Measurements from ENCODE around the gene HOATZ. TPM values are rescaled to one million over a fixed set of nuclear protein-coding genes. Genes with fewer than 3 reads are reported as not detected.

The HOATZ gene
- polyA plus RNA-seq, 1 donor from 2014 or later: not detected

- Mint-ChIP-seq H3K4me1 (peaks cover 0 to 5% (median 0%) of the 10 kb centered on the region in 3 donors), H3K9me3 (no peaks in the 10 kb centered on the region), H3K4me3 (no peak overlapping the region), H3K27ac (no peak overlapping the region), H3K36me3 (peaks cover 2% of the 10 kb centered on the region), H3K27me3 (peaks cover 5% of the 10 kb centered on the region)
Observed at GRCh38 chr11:111572581-111572980, 58.0 kb downstream of the HOATZ start.

DNA sequence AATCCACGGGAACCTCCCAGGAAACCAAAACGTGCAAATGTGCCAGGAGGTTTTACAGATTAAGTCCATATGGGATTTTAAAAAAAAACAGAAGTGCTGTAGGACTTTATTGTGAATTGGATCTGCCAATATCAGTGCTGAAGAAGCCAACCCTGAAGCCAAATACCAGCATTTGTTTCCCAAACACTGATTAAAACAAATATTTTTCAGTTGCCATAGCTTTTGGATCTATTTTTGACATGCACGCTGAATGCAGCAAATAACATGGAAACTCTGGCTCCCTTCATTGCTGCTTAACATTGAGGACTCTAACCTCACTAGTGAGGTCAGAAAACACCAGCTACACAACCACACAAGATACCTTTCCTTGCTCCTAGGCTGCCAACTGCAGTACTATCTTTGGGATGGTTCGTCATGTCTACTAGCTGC, 59.3 kb downstream of the HOATZ start:
- peaks cover 5% of the 10 kb centered on the region for H3K27me3 Mint-ChIP-seq
- H3K4me3 Mint-ChIP-seq: no peak overlapping the region
- peaks cover 2% of the 10 kb centered on the region for H3K36me3 Mint-ChIP-seq
- H3K27ac Mint-ChIP-seq: no peak overlapping the region
- no peaks in the 10 kb centered on the region for H3K9me3 Mint-ChIP-seq
- H3K4me1 Mint-ChIP-seq: peaks cover 0 to 5% (median 0%) of the 10 kb centered on the region in 3 donors

GRCh38 chr11:111574373-111575225, 60.0 kb downstream of the HOATZ start:
- Mint-ChIP-seq H3K9me3 (no peaks in the 10 kb centered on the region), H3K4me3 (peak overlapping the region in 3 of 4 donors; percentile 11 to 83 (median 77)), H3K27ac (no peak overlapping the region), H3K36me3 (peaks cover 2% of the 10 kb centered on the region), H3K4me1 (peaks cover 0 to 5% (median 0%) of the 10 kb centered on the region in 3 donors), H3K27me3 (peaks cover 5% of the 10 kb centered on the region)

GRCh38 chr11:111575740-111576139, 61.2 kb downstream of the HOATZ start:
- no peak overlapping the region for H3K4me3 Mint-ChIP-seq
- no peak overlapping the region for H3K27ac Mint-ChIP-seq
- H3K36me3 Mint-ChIP-seq: peaks cover 2% of the 10 kb centered on the region
- no peaks in the 10 kb centered on the region for H3K9me3 Mint-ChIP-seq
- H3K4me1 Mint-ChIP-seq: peaks cover 0 to 5% (median 0%) of the 10 kb centered on the region in 3 donors
- H3K27me3 Mint-ChIP-seq: peaks cover 4% of the 10 kb centered on the region

DNA sequence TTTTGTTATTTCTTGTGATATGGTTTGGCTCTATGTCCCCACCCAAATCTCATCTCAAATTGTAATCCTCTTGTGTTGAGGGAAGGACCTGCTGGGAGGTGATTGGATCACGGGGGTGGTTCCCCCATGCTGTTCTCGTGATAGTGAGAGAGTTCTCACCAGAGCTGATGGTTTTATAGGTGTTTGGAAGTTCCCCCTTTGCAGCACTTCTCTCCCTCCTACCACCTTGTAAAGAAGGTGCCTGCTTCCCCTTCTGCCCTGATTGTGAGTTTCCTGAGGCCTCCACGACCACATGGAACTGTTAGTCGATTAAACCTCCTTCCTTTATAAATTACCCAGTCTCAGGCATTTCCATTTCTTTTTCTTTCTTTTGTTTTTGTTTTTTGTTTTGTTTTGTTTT, 63.2 kb downstream of the HOATZ start:
- H3K27ac Mint-ChIP-seq: peak overlapping the region in 1 of 3 donors; percentile 39

DNA sequence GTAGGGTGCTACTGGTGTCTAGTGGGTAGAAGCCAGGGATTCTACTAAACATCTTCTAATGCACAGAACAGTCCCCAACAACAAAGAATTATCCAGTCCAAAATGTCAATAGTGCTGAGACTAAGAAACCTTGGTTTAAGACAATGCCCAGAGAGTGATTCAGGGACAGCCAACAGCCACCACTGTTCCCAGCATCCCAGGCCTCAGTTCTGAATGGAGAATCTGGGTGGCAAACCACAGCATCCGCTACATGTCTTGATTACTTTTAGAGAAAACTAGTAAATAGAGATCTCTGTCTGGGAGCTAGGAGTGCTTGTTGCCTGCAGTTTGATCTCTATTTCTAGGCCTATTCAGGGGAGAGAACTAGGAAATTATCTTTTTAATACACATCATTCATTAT, 66.8 kb downstream of the HOATZ start:
- Mint-ChIP-seq H3K27me3 (peaks cover 2% of the 10 kb centered on the region), H3K9me3 (no peaks in the 10 kb centered on the region), H3K27ac (no peak overlapping the region), H3K4me1 (peaks cover 0 to under 1% (median 0%) of the 10 kb centered on the region in 3 donors), H3K36me3 (no peaks in the 10 kb centered on the region), H3K4me3 (no peak overlapping the region)

More for the DNA sequence above, 63.2 kb downstream of the HOATZ start:
- Mint-ChIP-seq H3K27me3 (peaks cover 2% of the 10 kb centered on the region), H3K36me3 (no peaks in the 10 kb centered on the region), H3K4me3 (no peak overlapping the region), H3K9me3 (no peaks in the 10 kb centered on the region), H3K4me1 (peaks cover 0 to 5% (median 0%) of the 10 kb centered on the region in 3 donors)

- H3K9me3 Mint-ChIP-seq: no peaks in the 10 kb centered on the region
- no peaks in the 10 kb centered on the region for H3K36me3 Mint-ChIP-seq
- H3K27me3 Mint-ChIP-seq: peaks cover 2% of the 10 kb centered on the region
- H3K4me3 Mint-ChIP-seq: no peak overlapping the region
- H3K27ac Mint-ChIP-seq: no peak overlapping the region
- peaks cover 0 to 3% (median 0%) of the 10 kb centered on the region in 3 donors for H3K4me1 Mint-ChIP-seq
Observed at GRCh38 chr11:111582163-111582562, 67.6 kb downstream of the HOATZ start.

- Mint-ChIP-seq H3K27ac (no peak overlapping the region), H3K4me3 (no peak overlapping the region), H3K4me1 (peaks cover 0 to 3% (median 0%) of the 10 kb centered on the region in 3 donors), H3K9me3 (no peaks in the 10 kb centered on the region), H3K27me3 (peaks cover 2% of the 10 kb centered on the region), H3K36me3 (no peaks in the 10 kb centered on the region)
Observed at GRCh38 chr11:111582881-111583280, 68.3 kb downstream of the HOATZ start.

GRCh38 chr11:111585371-111585770, 70.8 kb downstream of the HOATZ start:
- Mint-ChIP-seq H3K9me3 (no peaks in the 10 kb centered on the region), H3K4me3 (no peak overlapping the region), H3K36me3 (no peaks in the 10 kb centered on the region), H3K27me3 (peaks cover 2% of the 10 kb centered on the region), H3K4me1 (peaks cover 0 to 3% (median 0%) of the 10 kb centered on the region in 3 donors), H3K27ac (no peak overlapping the region)

GRCh38 chr11:111586388-111586831, 71.8 kb downstream of the HOATZ start:
- Mint-ChIP-seq H3K4me1 (peaks cover 0 to 3% (median 0%) of the 10 kb centered on the region in 3 donors), H3K36me3 (no peaks in the 10 kb centered on the region), H3K4me3 (no peak overlapping the region)

More at GRCh38 chr11:111586388-111586831, 71.8 kb downstream of the HOATZ start:
- H3K9me3 Mint-ChIP-seq: no peaks in the 10 kb centered on the region
- no peaks in the 10 kb centered on the region for H3K27me3 Mint-ChIP-seq
- H3K27ac Mint-ChIP-seq: no peak overlapping the region

Other genes starting within 250 kb of the HOATZ start
- 0.18 TPM for gene POU2AF3, start 216.2 kb upstream of the HOATZ start, polyA plus RNA-seq
- gene POU2AF1, start 135.5 kb upstream of the HOATZ start, polyA plus RNA-seq: 194 TPM
- gene BTG4, start 2.4 kb upstream of the HOATZ start, polyA plus RNA-seq: not detected
- not detected for gene LAYN, start 25.9 kb downstream of the HOATZ start, polyA plus RNA-seq
- 0.41 TPM for gene SIK2, start 87.7 kb downstream of the HOATZ start, polyA plus RNA-seq

All from IgD-negative memory B cell (primary cell).